GM13977 (cell line): ENCODE measurements around the gene TLR1.

ENCODE experiments used
- DNase-seq: peaks from one replicate; pipeline ENCODE4 v3.0.0; 2012; ENCODE audit warnings: low spot score
- in situ Hi-C: fragments of 300-500 bp; cut with MboI; formaldehyde crosslinking; loops from one replicate; pipeline ENCODE4 v1.12.0; 2022; ENCODE audit warnings: low sequenced_read_pairs, low pct_unique_long_range_greater_than_20kb, mixed read lengths, inconsistent platforms; ENCODE audit not compliant: unreplicated experiment
- TF ChIP-seq, protein P1 (sequence below): IDR thresholded peaks from 2 replicates; pipeline ENCODE4 v1.5.1; 2012; ENCODE audit warnings: mild to moderate bottlenecking, control low read depth; ENCODE audit not compliant: insufficient read depth; ENCODE audit errors: extremely low read depth, missing control alignments

The TLR1 gene, protein sequence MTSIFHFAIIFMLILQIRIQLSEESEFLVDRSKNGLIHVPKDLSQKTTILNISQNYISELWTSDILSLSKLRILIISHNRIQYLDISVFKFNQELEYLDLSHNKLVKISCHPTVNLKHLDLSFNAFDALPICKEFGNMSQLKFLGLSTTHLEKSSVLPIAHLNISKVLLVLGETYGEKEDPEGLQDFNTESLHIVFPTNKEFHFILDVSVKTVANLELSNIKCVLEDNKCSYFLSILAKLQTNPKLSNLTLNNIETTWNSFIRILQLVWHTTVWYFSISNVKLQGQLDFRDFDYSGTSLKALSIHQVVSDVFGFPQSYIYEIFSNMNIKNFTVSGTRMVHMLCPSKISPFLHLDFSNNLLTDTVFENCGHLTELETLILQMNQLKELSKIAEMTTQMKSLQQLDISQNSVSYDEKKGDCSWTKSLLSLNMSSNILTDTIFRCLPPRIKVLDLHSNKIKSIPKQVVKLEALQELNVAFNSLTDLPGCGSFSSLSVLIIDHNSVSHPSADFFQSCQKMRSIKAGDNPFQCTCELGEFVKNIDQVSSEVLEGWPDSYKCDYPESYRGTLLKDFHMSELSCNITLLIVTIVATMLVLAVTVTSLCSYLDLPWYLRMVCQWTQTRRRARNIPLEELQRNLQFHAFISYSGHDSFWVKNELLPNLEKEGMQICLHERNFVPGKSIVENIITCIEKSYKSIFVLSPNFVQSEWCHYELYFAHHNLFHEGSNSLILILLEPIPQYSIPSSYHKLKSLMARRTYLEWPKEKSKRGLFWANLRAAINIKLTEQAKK

DNA sequence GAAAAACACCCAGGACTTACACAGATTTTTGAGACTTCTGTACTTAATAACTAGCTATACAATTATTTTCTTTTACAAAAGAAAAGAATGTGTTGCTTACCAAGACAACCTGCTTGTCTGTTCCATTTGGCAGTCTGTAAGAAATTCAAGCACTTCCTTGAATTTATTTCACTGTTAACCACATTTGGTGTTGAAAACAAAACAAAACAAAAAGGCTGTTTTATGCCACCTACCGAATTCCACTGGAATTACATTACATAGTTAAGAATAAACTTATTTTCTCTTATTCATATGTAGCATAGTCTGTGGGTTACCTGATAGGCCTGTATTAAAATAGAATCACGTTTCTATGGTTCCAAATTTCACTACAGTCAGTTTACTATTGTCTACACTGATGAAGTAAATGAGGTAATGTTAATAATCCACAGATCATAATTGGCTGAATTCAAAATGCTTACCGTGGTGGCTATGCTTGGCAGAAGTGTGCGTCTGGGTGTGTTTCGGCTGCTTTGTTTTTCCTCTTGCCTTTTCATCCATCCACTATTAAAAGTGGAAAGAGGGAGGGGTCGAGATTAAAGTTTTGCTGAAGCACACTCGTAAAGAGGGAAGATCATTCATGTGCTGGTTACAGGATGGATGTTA lies at the start of gene TLR1:
TSS of gene TLR1 (minus strand) at position 138 of the 642 bp plus-strand sequence. CDS start 5,960 bp downstream, outside the sequence.
- in situ Hi-C loops: no loop called here
- TF ChIP-seq, protein P1, sequence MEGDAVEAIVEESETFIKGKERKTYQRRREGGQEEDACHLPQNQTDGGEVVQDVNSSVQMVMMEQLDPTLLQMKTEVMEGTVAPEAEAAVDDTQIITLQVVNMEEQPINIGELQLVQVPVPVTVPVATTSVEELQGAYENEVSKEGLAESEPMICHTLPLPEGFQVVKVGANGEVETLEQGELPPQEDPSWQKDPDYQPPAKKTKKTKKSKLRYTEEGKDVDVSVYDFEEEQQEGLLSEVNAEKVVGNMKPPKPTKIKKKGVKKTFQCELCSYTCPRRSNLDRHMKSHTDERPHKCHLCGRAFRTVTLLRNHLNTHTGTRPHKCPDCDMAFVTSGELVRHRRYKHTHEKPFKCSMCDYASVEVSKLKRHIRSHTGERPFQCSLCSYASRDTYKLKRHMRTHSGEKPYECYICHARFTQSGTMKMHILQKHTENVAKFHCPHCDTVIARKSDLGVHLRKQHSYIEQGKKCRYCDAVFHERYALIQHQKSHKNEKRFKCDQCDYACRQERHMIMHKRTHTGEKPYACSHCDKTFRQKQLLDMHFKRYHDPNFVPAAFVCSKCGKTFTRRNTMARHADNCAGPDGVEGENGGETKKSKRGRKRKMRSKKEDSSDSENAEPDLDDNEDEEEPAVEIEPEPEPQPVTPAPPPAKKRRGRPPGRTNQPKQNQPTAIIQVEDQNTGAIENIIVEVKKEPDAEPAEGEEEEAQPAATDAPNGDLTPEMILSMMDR: peak; percentile 39
- no peak for DNase-seq

DNA sequence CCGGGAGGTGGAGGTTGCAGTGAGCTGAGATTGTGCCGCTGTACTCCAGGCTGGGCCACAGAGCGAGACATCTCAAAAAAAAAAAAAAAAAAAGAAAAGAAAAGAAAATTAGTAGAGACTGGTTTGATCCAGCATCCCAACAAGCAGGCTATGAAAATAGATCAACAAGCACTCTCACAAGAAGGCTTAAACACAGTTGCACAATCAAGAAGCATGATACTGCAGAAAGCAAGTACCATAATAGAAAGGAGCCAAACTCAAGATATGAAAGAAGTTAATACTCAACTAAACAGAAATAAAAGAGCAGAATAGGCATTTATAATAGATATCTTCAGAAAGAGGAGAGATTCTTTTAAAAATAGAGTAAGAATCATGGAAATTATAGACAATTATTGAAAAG lies 41.4 kb upstream of the TLR1 start:
- TF ChIP-seq, protein P1: no peak
- in situ Hi-C loops: no loop called here
- DNase-seq: no peak

DNA sequence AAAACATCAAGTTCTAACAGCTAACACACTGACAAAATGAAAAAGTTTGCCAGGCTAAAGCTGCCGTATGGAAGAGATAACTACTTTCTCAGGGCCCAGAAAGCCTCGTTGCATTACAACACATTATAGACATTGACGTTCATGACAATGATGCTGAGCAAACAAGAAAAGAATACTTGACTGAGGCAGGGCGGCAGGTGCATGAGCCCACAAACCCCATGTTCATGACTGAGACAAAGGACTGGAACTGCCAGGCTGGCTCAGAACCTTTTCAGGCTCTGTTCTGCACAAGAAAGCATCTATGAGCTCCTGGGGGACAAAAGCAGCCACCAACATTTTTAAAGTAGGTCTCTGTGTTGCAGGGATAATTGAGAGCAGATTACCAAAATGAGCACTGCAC lies 38.4 kb upstream of the TLR1 start:
- TF ChIP-seq, protein P1: no peak
- no peak for DNase-seq
- in situ Hi-C loops: no loop called here

DNA sequence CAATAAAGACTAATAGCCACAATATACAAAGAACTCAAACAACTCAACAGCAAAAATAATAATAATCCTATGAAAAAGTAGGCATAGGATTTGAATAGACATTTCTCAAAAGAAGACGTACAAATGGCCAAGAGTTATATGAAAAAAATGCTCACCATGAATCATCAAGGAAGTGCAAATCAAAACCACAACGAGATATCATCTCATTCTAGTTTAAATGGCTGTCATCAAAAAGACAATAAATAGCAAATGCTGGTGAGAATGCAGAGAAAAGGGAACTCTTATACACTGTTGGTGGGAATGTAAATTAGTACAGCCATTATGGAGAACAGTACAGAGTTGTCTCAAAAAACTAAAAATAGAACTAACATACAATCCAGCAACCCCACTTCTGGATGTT lies 33.3 kb upstream of the TLR1 start:
- in situ Hi-C loops: no loop called here
- TF ChIP-seq, protein P1: no peak
- DNase-seq: no peak

DNA sequence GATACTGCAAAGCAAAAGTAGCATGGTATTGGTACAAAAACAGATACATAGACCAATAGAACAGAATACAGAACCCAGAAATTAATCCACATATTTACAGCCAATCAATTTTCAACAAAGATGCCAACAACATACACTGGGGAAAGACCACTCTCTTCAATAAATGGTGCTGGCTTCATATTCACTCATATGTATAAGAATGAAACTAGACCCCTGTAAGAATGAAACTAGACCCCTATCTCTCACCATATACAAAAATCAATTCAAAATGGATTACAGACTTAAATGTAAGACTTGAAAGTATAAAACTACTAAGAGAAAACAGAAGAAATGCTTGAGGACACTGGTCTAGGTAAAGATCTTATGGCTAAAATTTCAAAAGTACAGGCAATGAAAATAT lies 32.7 kb upstream of the TLR1 start:
- DNase-seq: no peak
- in situ Hi-C loops: no loop called here
- TF ChIP-seq, protein P1: no peak

DNA sequence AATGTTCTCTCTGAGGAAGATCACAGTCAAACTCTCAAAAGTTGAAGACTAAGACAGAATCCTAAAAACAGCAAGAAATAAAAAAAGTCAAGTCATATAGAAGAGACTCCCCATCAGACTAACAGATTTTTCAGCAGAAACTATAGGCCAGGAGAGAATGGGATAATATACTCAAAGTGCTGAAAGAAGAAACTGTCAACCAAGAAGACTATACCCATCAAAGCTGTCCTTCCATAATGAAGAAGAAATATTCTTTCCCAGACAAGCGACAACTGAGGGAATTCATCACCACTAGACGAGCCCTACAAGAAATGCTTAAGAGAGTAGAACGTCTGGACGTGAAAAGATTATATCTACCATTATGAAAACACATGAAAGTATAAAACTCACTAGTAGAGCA lies 30.0 kb upstream of the TLR1 start:
- in situ Hi-C loops: no loop called here
- no peak for DNase-seq
- TF ChIP-seq, protein P1: no peak
